Stimulated activated CD4-positive, alpha-beta T cell treated with anti-CD3 and anti-CD28 coated beads, TNF-alpha, amount 100 ng/mL, for 1 hour (primary cell): ENCODE results near the gene DESI2.
"Not testable (repeated sequence)": the region's sequence is repeated elsewhere in the genome, so short reads cannot be mapped to it uniquely, and the experiment has no call there.

ENCODE experiments used
- DNase-seq, 3 donors: peaks; one replicate each; pipeline ENCODE4 v3.0.0-alpha.2; 2020; ENCODE audit warnings: low read depth in 3 of 3, low spot score in 1 of 3

Gene DESI2

GRCh38 chr1:244654108-244655038, 1.4 kb downstream of the DESI2 start:
- no peak for DNase-seq

GRCh38 chr1:244655186-244655585, 2.3 kb downstream of the DESI2 start:
- DNase-seq = no peak

- DNase-seq = no peak
These were observed 4.5 kb downstream of the DESI2 start for GRCh38 chr1:244657421-244657820.

- DNase-seq = no peak
These were observed 6.8 kb downstream of the DESI2 start for GRCh38 chr1:244659694-244660093.

GRCh38 chr1:244660595-244660994, 7.7 kb downstream of the DESI2 start:
- no peak for DNase-seq

- DNase-seq = not testable (repeated sequence)
These were observed 8.8 kb downstream of the DESI2 start for GRCh38 chr1:244661569-244662312.

GRCh38 chr1:244662599-244662998, 9.7 kb downstream of the DESI2 start:
- DNase-seq = no peak

GRCh38 chr1:244664353-244664752, 11.4 kb downstream of the DESI2 start:
- no peak for DNase-seq

- no peak for DNase-seq
These were observed 12.9 kb downstream of the DESI2 start for GRCh38 chr1:244665771-244666217.

- DNase-seq = not testable (repeated sequence)
These were observed 13.9 kb downstream of the DESI2 start for GRCh38 chr1:244666672-244667418.

GRCh38 chr1:244667797-244668196, 14.9 kb downstream of the DESI2 start:
- no peak for DNase-seq

- no peak for DNase-seq
These were observed 20.2 kb downstream of the DESI2 start for GRCh38 chr1:244672946-244673682.

GRCh38 chr1:244674446-244674845, 21.5 kb downstream of the DESI2 start:
- DNase-seq = no peak

- no peak for DNase-seq
These were observed 22.2 kb downstream of the DESI2 start for GRCh38 chr1:244675167-244675566.

GRCh38 chr1:244678697-244679096, 25.8 kb downstream of the DESI2 start:
- no peak for DNase-seq

- no peak for DNase-seq
These were observed 27.7 kb downstream of the DESI2 start for GRCh38 chr1:244680667-244681066.

GRCh38 chr1:244682087-244682486, 29.2 kb downstream of the DESI2 start:
- not testable (repeated sequence) for DNase-seq

- DNase-seq = no peak
These were observed 43.0 kb downstream of the DESI2 start for GRCh38 chr1:244695937-244696336.

- DNase-seq = no peak
These were observed 46.8 kb downstream of the DESI2 start for GRCh38 chr1:244699741-244700140.

GRCh38 chr1:244700808-244701207, 47.9 kb downstream of the DESI2 start:
- DNase-seq = no peak

- no peak for DNase-seq
These were observed 49.7 kb downstream of the DESI2 start for GRCh38 chr1:244702620-244703019.
